Caki2 (cell line): ENCODE results near the gene RNF187. TPM values are rescaled to one million over a fixed set of nuclear protein-coding genes. Genes with fewer than 3 reads are reported as not detected.
"Not testable (repeated sequence)": the region's sequence is repeated elsewhere in the genome, so short reads cannot be mapped to it uniquely, and the experiment has no call there.

Experiments
- DNase-seq: peaks from one replicate; pipeline ENCODE4 v3.0.0-alpha.2; 2015; ENCODE audit warnings: low read depth
- in situ Hi-C: cut with HindIII; loops from 2 replicates; pipeline ENCODE4 v1.10.0; 2016; ENCODE audit warnings: low sequenced_read_pairs, low pct_unique_long_range_greater_than_20kb, mixed read lengths
- total RNA-seq: library from RNA; depleted of rRNA; stranded (reverse); fragments of >200 nt; shearing (Covaris generic); gene quantifications from 2 replicates; pipeline ENCODE4 v1.2.3, GENCODE V29; 2014; ENCODE audit warnings: low replicate concordance

Gene RNF187
- total RNA-seq, 1 experiment from 2014 or later = 174 TPM

- in situ Hi-C loops = no loop called here
- DNase-seq = no peak
These were observed 29.6 kb upstream of the RNF187 start for GRCh38 chr1:228457396-228458176.

- no peak for DNase-seq
- in situ Hi-C loops = no loop called here
These were observed 27.8 kb upstream of the RNF187 start for GRCh38 chr1:228459091-228459993.

DNA sequence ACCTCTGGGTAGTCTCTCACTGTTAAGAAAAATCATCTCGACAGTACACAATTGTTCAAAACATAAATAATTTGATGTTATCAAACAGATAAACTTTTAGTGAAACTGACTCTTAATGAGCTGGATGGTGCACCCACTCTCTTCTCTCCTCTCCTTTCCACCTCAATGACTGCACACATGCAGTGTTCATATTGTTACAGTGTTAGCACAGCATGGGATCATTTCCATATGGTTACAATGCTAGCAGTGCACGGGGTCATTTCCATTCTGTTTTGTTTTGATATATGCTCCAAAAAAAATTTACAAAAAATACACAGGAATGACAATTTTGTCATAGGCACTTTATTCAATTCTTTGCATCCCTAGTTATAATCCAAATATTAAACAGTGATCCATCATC, 26.4 kb upstream of the RNF187 start:
- no peak for DNase-seq
- in situ Hi-C loops = no loop called here

DNA sequence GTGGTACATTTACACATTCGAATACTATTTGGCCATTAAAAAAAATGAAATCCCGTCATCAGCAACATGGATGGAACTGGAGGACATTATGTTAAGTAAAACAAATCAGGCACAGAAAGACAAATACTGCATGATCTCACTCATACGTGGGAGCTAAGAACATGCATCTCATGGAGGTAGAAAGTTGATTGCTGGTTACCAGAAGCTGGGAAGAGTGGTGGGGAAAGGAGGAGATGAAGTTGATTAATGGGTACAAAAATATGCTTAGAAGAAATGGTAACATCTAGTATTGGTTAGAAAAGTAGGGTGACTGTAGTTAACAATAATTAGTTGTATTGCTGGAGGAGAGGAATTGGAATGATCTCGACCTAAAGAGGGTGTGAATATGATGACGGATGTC, 24.6 kb upstream of the RNF187 start:
- in situ Hi-C loops = no loop called here
- DNase-seq = no peak

- no peak for DNase-seq
- in situ Hi-C loops = no loop called here
These were observed 24.1 kb upstream of the RNF187 start for GRCh38 chr1:228463009-228463558.

DNA sequence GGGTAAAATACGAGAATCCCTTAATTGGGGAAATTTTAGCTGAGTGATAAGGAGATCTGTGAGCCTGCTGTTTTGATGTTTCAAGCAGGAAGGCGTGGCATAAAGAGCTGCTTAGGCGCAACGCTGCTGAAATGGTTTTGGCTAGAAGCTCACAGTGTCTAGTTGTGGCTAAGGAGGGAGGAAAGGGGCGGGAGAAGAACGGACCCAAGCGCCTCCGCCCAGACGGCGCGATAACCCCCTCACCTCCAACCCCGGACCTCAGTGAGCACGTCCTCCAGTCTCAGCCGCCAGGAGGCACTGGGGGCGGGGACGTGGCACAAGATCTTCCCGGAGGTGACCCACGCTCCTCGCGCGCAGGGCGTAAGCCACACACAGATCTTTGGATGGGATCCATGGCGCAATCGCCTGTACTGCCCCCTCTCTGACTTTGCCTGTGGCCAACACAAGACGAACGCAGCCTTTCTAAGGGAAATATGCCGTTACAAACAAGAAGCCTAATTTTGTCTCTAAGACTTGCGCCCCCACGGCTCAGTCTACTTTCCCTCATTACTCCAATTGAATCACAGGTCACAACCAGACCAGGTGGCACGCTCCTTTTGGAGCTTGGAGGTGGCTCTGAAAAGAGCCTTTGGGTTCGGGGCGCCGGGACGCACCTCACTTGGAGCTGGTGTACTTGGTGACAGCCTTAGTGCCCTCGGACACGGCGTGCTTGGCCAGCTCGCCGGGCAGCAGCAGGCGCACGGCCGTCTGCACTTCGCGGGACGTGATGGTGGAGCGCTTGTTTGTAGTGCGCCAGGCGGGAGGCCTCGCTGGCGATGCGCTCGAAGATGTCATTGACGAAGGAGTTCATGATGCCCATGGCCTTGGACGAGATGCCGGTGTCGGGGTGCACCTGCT, 23.4 kb upstream of the RNF187 start:
- in situ Hi-C loops = no loop called here
- DNase-seq = no peak

GRCh38 chr1:228464487-228464983, 22.6 kb upstream of the RNF187 start:
- in situ Hi-C loops = no loop called here
- DNase-seq = no peak

- DNase-seq = no peak
- in situ Hi-C loops = no loop called here
These were observed 22.0 kb upstream of the RNF187 start for GRCh38 chr1:228465141-228465540.

DNA sequence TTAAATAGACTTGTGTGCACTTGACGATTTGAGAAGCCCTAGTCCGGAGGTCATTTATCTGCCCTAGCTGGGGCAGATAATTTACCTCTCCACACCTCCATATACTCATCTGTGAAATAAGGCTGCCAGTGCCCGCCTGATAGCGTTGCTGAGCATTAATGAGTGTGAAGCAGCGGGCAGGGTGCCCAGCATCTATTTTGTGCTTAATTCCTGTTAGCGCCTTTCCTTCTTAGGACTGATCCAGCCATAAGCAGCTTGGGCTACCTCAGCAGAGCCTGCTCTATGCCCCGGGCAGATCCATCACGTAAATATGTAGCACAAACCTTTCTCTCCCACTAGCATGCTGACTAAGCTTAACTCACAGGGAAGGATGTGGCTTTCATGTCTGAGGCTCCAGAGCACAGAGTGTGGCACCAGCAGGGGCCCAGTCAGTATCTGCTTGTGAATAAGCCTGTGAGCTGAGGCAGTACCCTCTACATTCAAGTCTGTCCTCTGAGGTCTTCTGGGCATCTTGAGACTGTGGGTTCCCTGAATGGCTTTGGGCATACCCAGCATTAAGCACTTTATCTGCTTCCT, 21.5 kb upstream of the RNF187 start:
- in situ Hi-C loops = no loop called here

DNA sequence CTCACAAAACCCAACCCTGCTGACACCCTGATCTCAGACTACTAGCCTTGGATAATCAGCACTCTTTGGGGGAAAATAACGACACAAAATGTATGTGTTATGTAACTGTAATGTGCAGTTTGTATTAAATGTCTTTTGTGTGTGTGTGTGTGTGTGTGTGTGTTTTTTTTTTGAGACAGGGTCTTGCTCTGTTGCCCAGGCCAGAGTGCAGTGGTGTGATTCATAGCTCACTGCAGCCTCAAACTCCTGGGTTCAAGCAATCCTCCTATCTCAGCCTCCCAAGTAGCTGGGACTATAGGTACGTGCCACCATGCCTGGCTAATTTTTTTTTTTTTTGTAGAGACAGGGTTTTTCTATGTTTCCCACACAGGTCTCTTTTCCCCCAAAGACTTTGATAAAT, 19.0 kb upstream of the RNF187 start:
- DNase-seq, in situ Hi-C loops: not testable (repeated sequence)

More for the DNA sequence above, 21.5 kb upstream of the RNF187 start:
- no peak for DNase-seq

DNA sequence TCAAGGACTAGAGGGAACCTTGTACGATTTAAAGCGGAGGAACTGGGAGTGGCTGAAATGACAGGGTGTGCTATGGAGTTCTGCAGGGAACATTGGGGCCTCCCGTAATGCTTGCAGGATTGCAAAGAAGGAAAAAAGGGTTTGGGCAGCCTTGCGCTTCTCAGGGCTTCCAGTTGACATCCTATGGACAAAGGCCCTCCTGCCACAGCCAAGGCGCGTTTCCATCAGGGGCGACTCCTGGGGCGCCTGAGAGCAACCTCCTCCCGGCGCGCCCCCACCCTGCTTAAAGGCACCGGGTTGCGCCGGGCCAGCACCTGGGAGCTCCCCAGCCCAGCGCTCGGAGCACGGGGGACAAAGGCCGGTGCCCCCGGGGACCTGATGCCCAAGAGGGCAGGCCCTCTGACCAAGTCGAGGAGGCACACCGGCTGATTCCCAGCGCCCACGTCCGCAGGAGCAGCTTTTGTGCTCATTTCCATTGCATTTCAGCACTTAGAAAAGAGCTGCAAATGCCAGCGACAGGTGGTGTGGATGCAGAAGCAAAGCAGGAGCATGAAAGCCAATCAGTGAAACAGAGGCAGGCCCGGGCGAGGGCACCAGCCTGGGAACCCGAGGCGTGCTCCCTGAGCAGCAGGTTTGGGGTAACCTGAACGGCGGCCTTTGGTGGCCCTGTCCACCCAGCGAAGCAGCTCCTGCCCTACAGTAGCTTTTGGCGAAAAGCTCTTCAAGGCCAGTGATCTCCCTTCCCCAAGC, 17.6 kb upstream of the RNF187 start:
- in situ Hi-C loops = no loop called here

DNA sequence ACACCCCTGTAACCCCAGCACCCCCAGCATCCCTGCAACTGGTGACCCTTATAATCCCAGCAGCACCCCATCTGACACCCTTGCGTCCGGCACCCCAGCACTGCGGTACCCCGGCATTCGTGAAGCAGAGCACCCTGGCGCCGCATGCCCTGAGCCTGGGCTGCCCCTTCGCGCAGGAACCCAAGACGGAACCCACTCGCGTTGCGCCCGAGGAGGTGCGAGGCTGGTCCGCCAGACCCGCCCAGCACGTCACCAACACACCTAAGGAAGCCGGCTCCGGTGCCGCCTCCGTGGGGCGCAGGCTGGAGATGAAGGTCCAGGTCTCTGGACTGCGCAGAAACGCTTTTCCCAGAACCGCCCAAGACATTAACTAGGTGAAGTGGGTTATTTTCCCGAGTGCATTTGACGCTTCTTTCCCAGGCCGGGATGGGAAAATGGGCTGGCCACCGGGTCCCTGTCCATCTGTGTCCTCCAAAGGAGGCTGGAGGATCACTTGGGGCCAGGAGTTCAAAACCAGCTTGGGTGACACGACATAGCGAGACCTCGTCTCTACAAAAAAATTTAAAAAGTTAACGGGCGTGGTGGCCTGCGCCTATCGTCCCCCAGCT, 15.9 kb upstream of the RNF187 start:
- in situ Hi-C loops = no loop called here

More for the DNA sequence above, 17.6 kb upstream of the RNF187 start:
- DNase-seq = no peak

GRCh38 chr1:228471762-228472398, 15.3 kb upstream of the RNF187 start:
- in situ Hi-C loops = no loop called here

More for the DNA sequence above, 15.9 kb upstream of the RNF187 start:
- no peak for DNase-seq

DNA sequence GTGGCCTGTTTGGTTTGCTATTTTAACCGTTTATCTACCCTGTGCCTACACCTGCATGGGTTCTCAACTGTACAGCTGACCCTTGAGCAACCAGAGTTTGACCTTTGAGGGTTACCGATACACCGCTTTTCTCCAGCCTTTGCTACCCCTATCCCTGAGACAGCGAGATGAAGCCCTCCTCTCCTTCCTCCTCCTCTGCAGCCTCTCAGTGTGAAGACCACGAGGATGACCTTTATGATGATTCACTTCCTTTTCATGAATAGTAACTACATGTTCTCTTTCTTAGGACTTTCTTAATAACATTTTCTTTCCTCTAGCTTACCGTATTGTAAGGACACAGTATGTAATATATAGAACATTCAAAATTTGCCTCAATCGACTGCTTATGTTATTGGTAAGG, 14.5 kb upstream of the RNF187 start:
- no peak for DNase-seq
- in situ Hi-C loops = no loop called here

More at GRCh38 chr1:228471762-228472398, 15.3 kb upstream of the RNF187 start:
- DNase-seq = no peak

- in situ Hi-C loops = no loop called here
- no peak for DNase-seq
These were observed 12.7 kb upstream of the RNF187 start for GRCh38 chr1:228474507-228474906.

- in situ Hi-C loops = no loop called here
- DNase-seq = no peak
These were observed 11.4 kb upstream of the RNF187 start for GRCh38 chr1:228475812-228476211.
